Brain pericyte (primary cell): ENCODE data around the gene TGM4.

Experiments used
- DNase-seq: peaks from one replicate; pipeline ENCODE4 v3.0.0-alpha.2; 2012; ENCODE audit warnings: low read depth, low spot score

TGM4 gene

GRCh38 chr3:44954304-44954703 lies 79.9 kb downstream of the TGM4 start:
- no peak for DNase-seq

- no peak for DNase-seq
Observed at GRCh38 chr3:44954962-44955361, 80.6 kb downstream of the TGM4 start.

DNA sequence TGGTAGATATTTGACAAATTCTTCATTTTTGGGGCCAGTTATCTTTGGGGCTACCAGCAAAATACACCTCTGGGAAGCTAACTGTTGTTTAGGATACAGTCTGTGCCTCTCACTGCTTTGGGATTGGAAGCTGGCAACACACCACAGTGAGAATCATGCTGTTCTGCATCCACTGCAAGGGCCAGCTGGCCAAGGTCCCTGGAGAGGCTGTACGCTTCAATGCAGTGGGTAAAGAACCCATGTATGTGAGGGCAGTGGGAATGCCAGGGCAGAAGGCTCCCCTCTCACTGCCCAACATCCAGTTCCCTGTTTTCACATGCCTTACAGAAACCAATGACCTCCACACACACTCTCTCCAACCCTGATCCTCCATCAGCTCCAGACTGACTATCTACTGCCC lies 81.5 kb downstream of the TGM4 start:
- DNase-seq = no peak

DNA sequence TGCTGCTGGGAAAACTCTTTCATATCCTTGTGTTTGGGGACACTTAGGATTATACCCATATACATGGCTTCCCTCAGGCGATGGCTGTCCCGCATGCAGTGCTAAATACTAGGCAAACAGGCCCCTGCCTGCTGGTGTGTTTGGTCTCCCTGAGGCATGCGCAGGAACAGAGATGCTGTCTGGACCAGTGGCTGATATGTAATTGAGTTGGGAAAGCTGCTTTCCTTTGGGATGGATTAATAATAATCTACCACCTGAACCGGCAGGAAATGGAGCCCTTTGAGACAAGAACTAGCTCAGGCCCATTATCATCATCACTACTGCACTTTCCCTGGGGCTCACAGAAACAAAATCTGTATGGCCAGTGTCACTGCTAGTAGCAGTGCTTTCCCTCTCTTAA lies 83.6 kb downstream of the TGM4 start:
- DNase-seq = no peak

GRCh38 chr3:44958386-44958785 lies 84.0 kb downstream of the TGM4 start:
- no peak for DNase-seq

DNA sequence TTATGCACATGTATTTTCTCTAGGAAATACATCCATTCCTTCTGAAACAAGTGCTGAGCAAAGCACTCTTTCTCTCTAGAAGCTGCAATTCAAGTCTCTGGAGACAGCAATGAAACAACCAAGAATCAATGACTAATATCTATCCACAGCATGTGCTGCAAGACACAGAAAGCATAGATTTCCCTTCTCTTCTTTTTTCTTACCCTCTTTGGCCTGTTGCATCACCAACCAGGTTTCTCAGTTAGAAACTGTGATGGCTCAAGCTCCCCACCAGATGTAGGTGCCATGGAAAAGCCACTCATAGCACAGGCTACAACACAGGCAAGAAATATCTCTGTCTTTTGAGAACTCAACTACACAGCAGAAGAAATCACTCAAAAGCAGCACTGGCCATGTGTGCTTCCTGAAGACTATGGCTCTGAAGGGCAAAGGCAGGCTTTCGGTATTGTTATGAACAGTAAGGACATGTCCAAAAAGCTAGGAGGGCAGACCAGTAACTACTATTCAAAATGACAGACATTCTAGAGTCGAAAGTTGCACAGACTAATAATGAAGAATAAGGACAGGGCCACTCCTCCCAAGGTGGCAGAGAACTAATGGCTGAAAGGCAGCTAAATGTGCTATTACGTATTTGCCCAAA lies 86.1 kb downstream of the TGM4 start:
- DNase-seq = no peak

GRCh38 chr3:44961888-44962287 lies 87.5 kb downstream of the TGM4 start:
- DNase-seq = no peak

- no peak for DNase-seq
Observed at GRCh38 chr3:44962621-44963393, 88.4 kb downstream of the TGM4 start.

GRCh38 chr3:44963571-44964325 lies 89.3 kb downstream of the TGM4 start:
- DNase-seq = no peak
